WTC11 (cell line): ENCODE results near the gene HHAT. TPM values are rescaled to one million over a fixed set of nuclear protein-coding genes. Genes with fewer than 3 reads are reported as not detected.

Experiments used
- ATAC-seq: fragments of 200-7000 bp; cut with Tn5 transposase; 2 replicates; pipeline ENCODE4 v1.10.0; 2021; ENCODE audit warnings: mild to moderate bottlenecking, moderate library complexity
- CTCF ChIA-PET: fragments of 300-600 bp; sonication (Branson Sonifier 250); formaldehyde crosslinking; loops from one replicate; lab custom pipeline; 2021; ENCODE audit warnings: antibody characterized with exemption; lab: Charles Lee
- POLR2A ChIA-PET: fragments of 350-600 bp; sonication (Branson Sonifier 250); formaldehyde crosslinking; loops from one replicate; lab custom pipeline; 2021; ENCODE audit warnings: antibody characterized with exemption; lab: Charles Lee
- DNase-seq: peaks from one replicate; pipeline ENCODE4 v3.0.0; 2021; ENCODE audit warnings: low spot score
- H3K27ac Mint-ChIP-seq: 2 replicates; pipeline ENCODE4 v1.8.0; 2021; ENCODE audit warnings: mixed read lengths
- H3K27me3 Mint-ChIP-seq: 2 replicates; pipeline ENCODE4 v1.8.0; 2021; ENCODE audit warnings: low read depth, mild to moderate bottlenecking, moderate library complexity, mixed read lengths
- H3K36me3 Mint-ChIP-seq: 2 replicates; pipeline ENCODE4 v1.8.0; 2021; ENCODE audit warnings: mixed read lengths
- H3K4me1 Mint-ChIP-seq: 2 replicates; pipeline ENCODE4 v1.8.0; 2022; ENCODE audit warnings: mixed read lengths
- H3K4me3 Mint-ChIP-seq: 2 replicates; pipeline ENCODE4 v1.8.0; 2021; ENCODE audit warnings: mild to moderate bottlenecking, moderate library complexity, mixed read lengths
- H3K9me3 Mint-ChIP-seq: 2 replicates; pipeline ENCODE4 v1.8.0; 2021; ENCODE audit warnings: mixed read lengths
- CBFB ChIP-seq: sonication (generic); formaldehyde crosslinking; IDR thresholded peaks from 2 replicates; pipeline ENCODE4 v1.8.1; 2022; ENCODE audit warnings: mild to moderate bottlenecking, low read depth, missing genetic modification reagents
- CREB1 ChIP-seq: sonication (generic); formaldehyde crosslinking; IDR thresholded peaks from 2 replicates; pipeline ENCODE4 v1.8.0; 2023; ENCODE audit warnings: mild to moderate bottlenecking, missing genetic modification reagents
- E2F5 ChIP-seq: sonication (generic); formaldehyde crosslinking; IDR thresholded peaks from 2 replicates; pipeline ENCODE4 v1.8.1; 2022; ENCODE audit warnings: mild to moderate bottlenecking, moderate library complexity, missing genetic modification reagents
- FOXP1 ChIP-seq: sonication (generic); formaldehyde crosslinking; IDR thresholded peaks from 2 replicates; pipeline ENCODE4 v1.8.0; 2022; ENCODE audit warnings: missing genetic modification reagents, mild to moderate bottlenecking, moderate library complexity, borderline replicate concordance
- FOXP4 ChIP-seq: sonication (generic); formaldehyde crosslinking; IDR thresholded peaks from 2 replicates; pipeline ENCODE4 v1.8.0; 2022; ENCODE audit warnings: mild to moderate bottlenecking, missing genetic modification reagents
- HMGA2 ChIP-seq: fragments of 250-450 bp; sonication (Bioruptor Pico); IDR thresholded peaks from 2 replicates; pipeline ENCODE4 v1.4.0; 2021; ENCODE audit warnings: mild to moderate bottlenecking, moderate library complexity
- HMGXB4 ChIP-seq: sonication (generic); formaldehyde crosslinking; IDR thresholded peaks from 2 replicates; pipeline ENCODE4 v1.8.1; 2023; ENCODE audit warnings: mild to moderate bottlenecking, moderate library complexity, missing genetic modification reagents
- IRF1 ChIP-seq: sonication (generic); formaldehyde crosslinking; IDR thresholded peaks from 2 replicates; pipeline ENCODE4 v1.8.0; 2023; ENCODE audit warnings: missing genetic modification reagents
- NR3C1 ChIP-seq: sonication (generic); formaldehyde crosslinking; conservative IDR thresholded peaks from 2 replicates; pipeline ENCODE4 v1.8.1; 2023; ENCODE audit warnings: low read depth, mild to moderate bottlenecking, missing genetic modification reagents
- OVOL2 ChIP-seq: fragments of 250-450 bp; sonication (Bioruptor Pico); IDR thresholded peaks from 2 replicates; pipeline ENCODE4 v1.9.0; 2021; ENCODE audit warnings: mild to moderate bottlenecking, borderline replicate concordance
- PRDM15 ChIP-seq: sonication (generic); formaldehyde crosslinking; IDR thresholded peaks from 2 replicates; pipeline ENCODE4 v1.8.0; 2022; ENCODE audit warnings: missing genetic modification reagents
- SMAD3 ChIP-seq: sonication (generic); formaldehyde crosslinking; IDR thresholded peaks from 2 replicates; pipeline ENCODE4 v1.8.0; 2022; ENCODE audit warnings: missing genetic modification reagents, mild to moderate bottlenecking, borderline replicate concordance
- STAT6 ChIP-seq: sonication (generic); formaldehyde crosslinking; conservative IDR thresholded peaks from 2 replicates; pipeline ENCODE4 v1.8.1; 2023; ENCODE audit warnings: mild to moderate bottlenecking, low read depth, missing genetic modification reagents, moderate library complexity
- USF2 ChIP-seq: sonication (generic); formaldehyde crosslinking; IDR thresholded peaks from 2 replicates; pipeline ENCODE4 v1.8.1; 2023; ENCODE audit warnings: mild to moderate bottlenecking, missing genetic modification reagents, moderate library complexity
- ZMAT4 ChIP-seq: fragments of 250-450 bp; sonication (Bioruptor Pico); IDR thresholded peaks from 2 replicates; pipeline ENCODE4 v1.9.0; 2021; ENCODE audit warnings: mild to moderate bottlenecking
- ZNF671 ChIP-seq: fragments of 250-450 bp; sonication (Bioruptor Pico); IDR thresholded peaks from 2 replicates; pipeline ENCODE4 v1.8.0; 2021; ENCODE audit warnings: mild to moderate bottlenecking
- total RNA-seq: library from RNA; stranded (reverse); gene quantifications from 3 replicates; pipeline ENCODE4 v1.2.3, GENCODE V29; 2021

Gene HHAT
- total RNA-seq, 1 experiment from 2014 or later = 0.39 TPM

- ChIA-PET CTCF (no interaction called here), POLR2A (no interaction called here)
- no peak for TF ChIP-seq CREB1 (CRISPR knock-in tag)
- no peak for TF ChIP-seq NR3C1
- TF ChIP-seq HMGXB4 (CRISPR knock-in tag) = no peak
- no peak for TF ChIP-seq FOXP4 (CRISPR knock-in tag)
- no peak for TF ChIP-seq STAT6 (CRISPR knock-in tag)
- TF ChIP-seq PRDM15 (CRISPR knock-in tag) = no peak
- TF ChIP-seq E2F5 (CRISPR knock-in tag) = no peak
- TF ChIP-seq FOXP1 = no peak
- TF ChIP-seq SMAD3 (CRISPR knock-in tag) = no peak
- no peak for TF ChIP-seq IRF1 (CRISPR knock-in tag)
- TF ChIP-seq HMGA2 (CRISPR knock-in tag) = no peak
- no peak overlapping the region for H3K27ac Mint-ChIP-seq
- no peak overlapping the region for H3K4me3 Mint-ChIP-seq
- H3K9me3 Mint-ChIP-seq = peaks cover 5% of the 10 kb centered on the region
- H3K36me3 Mint-ChIP-seq = no peaks in the 10 kb centered on the region; the same call in 1 of the 2 replicates
- DNase-seq (no peak), ATAC-seq (no peak)
- H3K4me1 Mint-ChIP-seq = peaks cover 16% of the 10 kb centered on the region
- H3K27me3 Mint-ChIP-seq = no peaks in the 10 kb centered on the region
These were observed 374.9 kb downstream of the HHAT start for GRCh38 chr1:210703593-210703992.

GRCh38 chr1:210705086-210705485, 376.4 kb downstream of the HHAT start:
- H3K4me1 Mint-ChIP-seq = peaks cover 16% of the 10 kb centered on the region
- H3K9me3 Mint-ChIP-seq = peaks cover 5% of the 10 kb centered on the region
- DNase-seq (no peak), ATAC-seq (no peak)
- ChIA-PET CTCF (no interaction called here), POLR2A (no interaction called here)
- no peak overlapping the region for H3K27ac Mint-ChIP-seq
- no peaks in the 10 kb centered on the region; the same call in 1 of the 2 replicates for H3K36me3 Mint-ChIP-seq
- no peak overlapping the region for H3K4me3 Mint-ChIP-seq
- H3K27me3 Mint-ChIP-seq = no peaks in the 10 kb centered on the region
- TF ChIP-seq CBFB (CRISPR knock-in tag) (no peak), USF2 (CRISPR knock-in tag) (no peak), OVOL2 (CRISPR knock-in tag) (no peak), ZNF671 (CRISPR knock-in tag) (no peak), CREB1 (CRISPR knock-in tag) (no peak), STAT6 (CRISPR knock-in tag) (no peak), SMAD3 (CRISPR knock-in tag) (no peak), ZMAT4 (CRISPR knock-in tag) (no peak)
